Hematopoietic multipotent progenitor cell treated with erythropoietin and hydrocortisone succinate and interleukin-3 and kit ligand, for 8 days (in vitro differentiated cells): ENCODE data around the gene OGG1.

ENCODE experiments used
- DNase-seq: peaks from one replicate; pipeline ENCODE4 v3.0.0-alpha.2; 2015

Gene OGG1

GRCh38 chr3:9729419-9729818 is 20.3 kb upstream of the OGG1 start:
- DNase-seq = no peak

DNA sequence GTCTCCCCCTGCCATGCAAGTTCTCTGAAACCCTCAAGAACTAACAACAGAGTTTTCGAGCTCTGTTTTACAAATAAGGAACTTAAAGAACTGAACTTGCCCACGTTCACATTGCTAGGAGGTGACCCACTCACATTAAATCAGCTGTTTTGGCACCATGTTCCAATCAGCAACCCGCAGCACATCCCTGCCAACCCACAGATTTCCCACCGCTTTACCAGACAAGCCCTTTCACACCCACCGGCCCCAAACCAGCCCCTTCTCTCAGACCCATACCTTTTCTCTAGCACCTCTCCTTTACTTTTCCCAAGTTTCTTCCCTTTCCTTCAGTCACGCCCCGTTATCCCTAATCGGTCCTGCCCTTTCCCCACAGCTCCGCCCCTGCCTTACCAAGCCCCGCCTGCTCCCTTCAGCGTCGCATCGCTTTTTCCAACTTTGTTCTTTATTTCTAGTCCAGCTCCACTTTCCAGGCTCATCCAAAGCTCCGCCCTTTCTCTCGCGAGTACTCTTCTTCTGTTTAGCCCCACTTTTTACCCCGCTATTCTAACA is 19.0 kb upstream of the OGG1 start:
- no peak for DNase-seq

GRCh38 chr3:9731206-9732079 is 18.3 kb upstream of the OGG1 start, which contains the start of gene BRPF1:
TSS of gene BRPF1 (plus strand) at chr3:9731735. CDS start at chr3:9734141, 2,406 bp downstream.
- peak; percentile 98 for DNase-seq

GRCh38 chr3:9732080-9732739 is 17.5 kb upstream of the OGG1 start:
- peak; percentile 16 for DNase-seq

- peak; percentile 20 for DNase-seq
Measured at GRCh38 chr3:9732740-9733115, 17.0 kb upstream of the OGG1 start.

GRCh38 chr3:9736831-9737230 is 12.9 kb upstream of the OGG1 start:
- peak; percentile 54 for DNase-seq

DNA sequence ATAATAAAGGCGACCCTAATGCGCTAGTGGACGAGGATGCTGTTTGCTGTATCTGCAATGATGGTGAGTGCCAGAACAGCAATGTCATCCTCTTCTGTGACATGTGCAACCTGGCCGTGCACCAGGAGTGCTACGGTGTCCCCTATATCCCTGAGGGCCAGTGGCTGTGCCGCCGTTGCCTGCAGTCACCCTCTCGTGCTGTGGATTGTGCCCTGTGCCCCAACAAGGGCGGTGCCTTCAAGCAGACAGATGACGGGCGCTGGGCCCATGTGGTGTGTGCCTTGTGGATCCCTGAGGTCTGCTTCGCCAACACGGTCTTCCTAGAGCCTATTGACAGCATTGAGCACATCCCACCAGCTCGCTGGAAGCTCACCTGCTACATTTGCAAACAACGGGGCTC is 10.6 kb upstream of the OGG1 start:
- no peak for DNase-seq

- DNase-seq = no peak
Measured at GRCh38 chr3:9742560-9742959, 7.2 kb upstream of the OGG1 start.

DNA sequence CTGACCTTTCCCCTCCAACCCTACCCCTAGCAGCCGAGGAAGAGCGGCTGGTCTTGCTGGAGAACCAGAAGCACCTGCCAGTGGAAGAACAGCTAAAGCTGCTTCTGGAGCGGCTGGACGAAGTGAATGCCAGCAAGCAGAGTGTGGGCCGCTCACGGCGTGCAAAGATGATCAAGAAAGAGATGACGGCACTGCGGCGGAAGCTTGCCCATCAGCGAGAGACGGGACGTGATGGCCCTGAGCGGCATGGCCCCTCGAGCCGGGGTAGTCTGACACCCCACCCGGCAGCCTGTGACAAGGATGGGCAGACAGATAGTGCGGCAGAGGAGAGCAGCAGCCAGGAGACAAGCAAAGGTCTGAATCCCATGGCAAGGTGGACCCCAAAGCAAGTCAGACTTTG is 6.2 kb upstream of the OGG1 start:
- no peak for DNase-seq

DNA sequence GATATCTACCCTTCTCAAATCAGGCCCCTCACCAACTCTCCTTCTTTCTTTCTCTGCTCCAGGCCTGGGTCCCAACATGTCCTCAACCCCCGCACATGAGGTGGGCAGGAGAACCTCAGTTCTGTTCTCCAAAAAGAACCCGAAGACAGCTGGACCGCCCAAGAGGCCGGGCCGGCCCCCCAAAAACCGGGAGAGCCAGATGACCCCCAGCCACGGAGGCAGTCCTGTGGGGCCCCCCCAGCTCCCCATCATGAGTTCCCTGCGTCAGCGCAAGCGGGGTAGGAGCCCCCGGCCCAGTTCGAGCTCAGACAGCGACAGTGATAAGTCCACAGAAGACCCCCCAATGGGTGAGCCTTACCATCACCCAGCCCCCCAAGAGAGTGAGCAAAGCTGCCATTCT is 5.6 kb upstream of the OGG1 start:
- DNase-seq = no peak

DNA sequence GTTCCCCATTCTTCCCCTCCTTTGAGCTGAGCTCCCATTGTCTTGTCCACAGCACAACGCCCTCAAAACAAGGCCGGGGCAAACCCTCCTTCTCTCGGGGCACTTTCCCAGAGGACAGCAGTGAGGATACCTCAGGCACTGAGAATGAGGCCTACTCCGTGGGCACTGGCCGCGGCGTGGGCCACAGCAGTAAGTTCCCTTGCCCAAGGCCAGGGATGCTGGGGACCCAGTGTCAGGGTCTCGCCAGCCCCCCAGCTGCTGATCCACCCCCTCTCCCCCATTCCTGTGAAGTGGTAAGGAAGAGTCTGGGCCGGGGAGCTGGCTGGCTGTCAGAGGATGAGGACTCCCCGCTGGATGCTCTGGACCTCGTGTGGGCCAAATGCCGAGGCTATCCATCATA is 4.2 kb upstream of the OGG1 start:
- DNase-seq = no peak

DNA sequence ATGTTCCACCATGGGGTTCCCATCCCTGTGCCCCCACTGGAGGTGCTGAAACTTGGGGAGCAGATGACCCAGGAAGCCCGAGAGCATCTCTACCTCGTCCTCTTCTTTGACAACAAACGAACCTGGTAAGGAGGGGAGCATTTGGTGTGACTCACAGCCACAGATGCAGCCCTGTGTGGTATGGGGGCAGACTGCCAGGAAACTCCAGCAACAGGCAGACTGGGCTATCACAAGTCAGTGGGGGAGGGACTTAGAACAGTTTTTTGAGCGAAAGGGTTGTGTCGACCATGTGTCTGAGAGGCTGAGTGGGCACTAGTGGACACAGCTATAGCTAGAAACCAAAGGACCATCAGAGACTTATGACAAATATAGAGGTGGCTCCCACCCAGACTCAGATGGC is 3.4 kb upstream of the OGG1 start:
- no peak for DNase-seq

DNA sequence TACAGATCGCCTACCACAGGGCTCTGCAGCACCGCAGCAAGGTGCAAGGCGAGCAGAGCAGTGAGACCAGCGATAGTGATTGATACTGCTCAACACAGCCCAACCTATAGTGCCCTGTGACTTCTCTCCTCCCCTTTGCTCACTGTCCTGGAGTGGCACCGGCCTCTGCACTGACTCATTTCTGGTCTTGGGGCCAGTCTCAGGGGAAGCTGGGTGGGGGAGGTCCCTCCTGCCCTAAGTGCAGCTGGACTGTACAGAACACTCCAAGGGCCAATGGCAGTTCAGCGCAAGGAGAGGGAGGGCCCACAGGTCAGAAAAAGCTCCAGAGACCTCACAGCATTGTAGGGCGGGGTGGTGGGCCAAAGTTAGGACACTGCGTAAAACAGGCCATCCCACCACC is 2.5 kb upstream of the OGG1 start:
- DNase-seq = no peak

DNA sequence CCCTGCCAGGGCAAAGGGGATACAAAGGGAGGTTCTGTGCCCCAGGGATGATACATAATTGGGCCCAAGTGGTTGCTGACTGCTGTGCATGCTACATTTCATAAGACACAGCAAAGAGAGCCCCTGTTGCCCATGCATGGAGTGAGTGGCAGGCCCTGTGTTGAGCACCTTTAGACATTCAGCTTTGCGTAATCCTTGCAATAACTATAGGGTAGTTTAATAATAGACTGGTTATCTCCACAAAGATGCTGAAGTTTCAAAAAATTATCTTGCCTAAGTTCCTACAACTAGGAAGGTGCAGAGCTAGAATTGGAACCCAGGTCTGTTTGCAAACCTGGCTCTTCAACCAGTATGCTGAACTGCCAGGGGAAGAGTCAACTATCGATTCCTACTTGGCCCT is 1.7 kb upstream of the OGG1 start:
- no peak for DNase-seq

DNA sequence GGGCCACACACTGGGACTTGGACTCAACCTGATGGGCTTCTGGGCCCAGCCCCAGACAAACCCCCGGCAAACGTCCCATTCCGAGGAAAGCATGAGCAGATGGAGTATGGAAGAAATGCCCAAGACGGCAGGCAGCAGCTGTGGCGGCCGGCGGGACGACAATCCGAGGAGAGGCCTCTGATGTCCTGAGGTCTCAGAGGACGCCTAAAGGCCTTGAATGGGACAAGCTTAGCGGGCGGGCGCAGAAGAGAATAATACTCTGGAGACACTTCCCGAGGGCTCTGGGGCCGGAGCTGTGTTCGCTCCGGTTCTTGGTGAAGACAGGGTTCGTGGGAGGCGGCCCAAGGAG is 482 bp upstream of the OGG1 start:
- no peak for DNase-seq

GRCh38 chr3:9750556-9751411 is 1.0 kb downstream of the OGG1 start:
- DNase-seq = peak; percentile 26

GRCh38 chr3:9754678-9755077 is 4.9 kb downstream of the OGG1 start:
- DNase-seq = no peak

DNA sequence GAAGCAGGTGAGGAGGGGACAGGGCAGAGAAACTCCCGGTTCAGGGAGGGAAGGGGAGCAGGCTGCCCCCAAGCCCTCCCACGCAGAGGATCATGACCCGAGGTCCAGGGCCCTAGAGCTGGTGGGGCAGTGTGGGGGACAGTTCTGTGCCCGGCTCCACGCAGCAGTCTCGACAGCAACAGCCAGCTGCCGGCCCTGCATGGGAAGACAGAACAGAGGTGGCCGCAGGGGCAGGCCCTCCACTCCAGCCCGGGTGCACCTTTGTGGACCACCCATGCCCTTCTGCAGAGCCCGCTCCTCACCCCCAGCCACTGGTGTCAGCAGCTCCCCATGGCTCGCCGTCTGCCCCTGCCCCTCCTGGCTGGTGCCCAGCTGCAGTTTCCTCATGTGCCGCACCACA is 7.7 kb downstream of the OGG1 start:
- no peak for DNase-seq

DNA sequence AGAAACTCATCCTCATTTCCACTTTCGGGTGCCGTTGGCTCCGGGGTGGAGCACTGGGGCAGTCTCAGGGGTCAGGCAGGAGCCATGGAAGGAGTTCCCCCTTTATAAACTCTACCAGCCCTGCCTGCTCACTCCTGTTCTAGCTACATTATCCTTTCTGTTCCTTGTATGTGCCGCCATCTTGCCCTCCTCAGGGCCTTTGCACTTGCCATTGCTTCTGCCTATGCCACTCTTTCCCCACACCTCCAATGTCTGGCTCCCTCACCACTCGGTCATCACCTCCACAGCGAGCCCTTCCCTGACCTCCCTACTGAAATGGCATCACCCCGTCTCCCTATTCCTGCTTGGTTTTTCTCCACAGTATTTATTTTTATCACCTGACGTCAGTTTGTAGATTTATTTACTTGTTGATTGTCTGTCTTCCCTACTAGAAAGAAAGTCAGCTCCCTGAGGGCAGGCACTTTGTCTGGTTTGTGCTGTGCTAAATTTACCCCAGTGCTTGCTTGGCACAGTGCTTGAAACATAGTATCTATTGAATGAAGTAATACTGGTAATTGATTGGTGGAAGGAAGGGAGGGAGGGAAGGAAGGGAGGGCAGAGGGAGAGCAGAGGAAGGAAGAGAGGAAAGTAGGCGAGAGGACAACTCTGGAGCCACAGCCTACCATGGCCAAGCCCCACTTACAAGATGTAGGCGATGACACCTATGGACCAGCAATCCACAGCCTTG is 11.2 kb downstream of the OGG1 start:
- DNase-seq = no peak

- DNase-seq = no peak
Measured at GRCh38 chr3:9761919-9762318, 12.2 kb downstream of the OGG1 start.

DNA sequence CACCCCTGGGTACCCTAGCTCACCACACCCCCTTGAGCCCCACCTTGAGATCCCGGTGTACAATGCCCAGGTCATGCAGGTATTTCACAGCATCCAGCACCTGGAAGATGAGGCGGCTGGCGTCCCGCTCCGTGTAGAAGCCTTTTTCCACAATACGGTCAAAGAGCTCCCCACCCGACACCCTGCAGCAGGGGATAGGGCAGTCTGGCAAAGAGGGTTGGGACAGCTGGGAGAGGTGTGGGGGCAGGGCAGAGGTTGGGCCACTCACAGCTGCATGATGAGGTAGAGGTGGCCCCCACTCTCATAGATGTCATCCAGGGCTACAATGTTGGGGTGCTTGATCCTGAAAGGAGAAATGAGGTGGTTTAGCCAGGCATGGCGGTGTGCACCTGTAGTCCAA is 13.1 kb downstream of the OGG1 start:
- no peak for DNase-seq

DNA sequence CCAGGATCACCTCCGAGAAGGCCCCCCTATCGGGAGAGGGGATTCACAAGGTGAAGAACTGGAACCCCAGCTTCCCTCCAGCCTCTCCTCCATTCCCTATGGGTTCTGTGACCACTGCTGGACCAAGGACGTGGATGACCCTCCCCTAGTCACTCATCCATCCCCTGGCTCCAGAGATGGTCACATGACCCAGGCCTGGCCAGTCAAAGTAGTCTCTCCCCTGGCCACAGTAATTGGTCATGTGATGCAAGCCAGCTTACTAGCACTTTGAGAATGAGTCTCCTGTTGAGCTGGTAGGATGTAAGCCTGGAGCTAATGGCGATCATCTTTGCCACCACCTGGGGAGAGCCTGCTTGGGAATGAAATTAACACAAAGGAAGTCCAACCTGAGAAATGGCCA is 16.1 kb downstream of the OGG1 start:
- no peak for DNase-seq

GRCh38 chr3:9767418-9767817 is 17.7 kb downstream of the OGG1 start:
- DNase-seq = no peak
